HCT116 (cell line): Measurements from ENCODE around the gene TCP1. TPM values are rescaled to one million over a fixed set of nuclear protein-coding genes. Genes with fewer than 3 reads are reported as not detected.

Experiments used
- ATAC-seq: fragments of 200-7000 bp; cut with Tn5 transposase; 2 replicates; pipeline ENCODE4 v1.9.1; 2020; ENCODE audit warnings: mild to moderate bottlenecking, moderate library complexity
- BruUV-seq: library from RNA; stranded (reverse); fragments of 400-500 nt; replicated peaks from 2 replicates; lab custom pipeline; 2021; lab: Mats Ljungman, UMichigan
- CTCF ChIA-PET: fragments of 300-600 bp; sonication (Branson Sonifier 250); formaldehyde crosslinking; loops from one replicate; lab custom pipeline; 2021; ENCODE audit warnings: antibody characterized with exemption; lab: Charles Lee
- POLR2A ChIA-PET: fragments of 300-600, 350-600 bp; sonication (Branson Sonifier 250); formaldehyde crosslinking; loops from one replicate; lab custom pipeline; 2021; ENCODE audit warnings: antibody characterized with exemption; lab: Charles Lee
- RAD21 ChIA-PET, 2 experiments: fragments of 300-600 bp; sonication (Branson Sonifier 250); formaldehyde crosslinking; loops; one replicate each; lab custom pipeline; 2023; ENCODE audit warnings: low total read pairs in 2 of 2; ENCODE audit not compliant: uncharacterized antibody in 2 of 2, unreplicated experiment in 2 of 2, low non-redundant PET in 1 of 2; lab: Charles Lee
- DNase-seq: peaks from one replicate; pipeline ENCODE4 v3.0.0-alpha.2; 2010; ENCODE audit warnings: low read depth, low spot score
- H2AFZ ChIP-seq: fragments of 200-600 bp; shearing (Covaris generic), sonication (generic); 2 replicates; pipeline ENCODE4 v1.6.1; 2017; ENCODE audit warnings: low read depth, mixed run types, mixed read lengths, antibody characterized with exemption, low read length; ENCODE audit not compliant: poor library complexity, severe bottlenecking
- H3K27ac ChIP-seq: 2 replicates; pipeline ENCODE4 v1.5.1; 2012; ENCODE audit warnings: low read depth, low read length
- H3K27me3 ChIP-seq: fragments of 200-600 bp; sonication (generic); 2 replicates; pipeline ENCODE4 v1.6.1; 2016; ENCODE audit warnings: mixed run types, low read length, mixed read lengths; ENCODE audit not compliant: insufficient read depth
- H3K36me3 ChIP-seq, 2 experiments: fragments of 200-500 bp in 1 of 2; fragments of 200-600 bp in 1 of 2; sonication (Bioruptor generic) in 1 of 2; sonication (generic) in 1 of 2; 2 replicates each; pipeline versions ENCODE4 v1.5.1 to v1.6.1; 2014 to 2016; ENCODE audit warnings: low read length in 2 of 2, inconsistent platforms in 1 of 2, mixed read lengths in 1 of 2, mixed run types in 1 of 2; ENCODE audit not compliant: insufficient read depth in 2 of 2, control insufficient read depth in 1 of 2
- H3K4me1 ChIP-seq, 2 experiments: fragments of 200-600 bp in 1 of 2; sonication (generic) in 1 of 2; 2 replicates each; pipeline versions ENCODE4 v1.5.1 to v1.6.1; 2012 to 2017; ENCODE audit warnings: low read length in 2 of 2, inconsistent platforms in 1 of 2, mild to moderate bottlenecking in 1 of 2, mixed read lengths in 1 of 2, mixed run types in 1 of 2, moderate library complexity in 1 of 2; ENCODE audit not compliant: insufficient read depth in 2 of 2, control insufficient read depth in 1 of 2
- H3K4me2 ChIP-seq: fragments of 200-600 bp; sonication (generic); 2 replicates; pipeline ENCODE4 v1.6.1; 2017; ENCODE audit warnings: mixed run types, low read length, mixed read lengths
- H3K4me3 ChIP-seq, 2 experiments: fragments of 200-600 bp in 1 of 2; sonication (generic) in 1 of 2; replicated peaks in 1 of 2; 2 replicates each; pipeline ENCODE4 v1.5.1; 2011 to 2016; ENCODE audit warnings: low read length in 2 of 2, control low read depth in 1 of 2, low read depth in 1 of 2, mild to moderate bottlenecking in 1 of 2, mixed read lengths in 1 of 2, mixed run types in 1 of 2
- H3K79me2 ChIP-seq: fragments of 200-600 bp; sonication (generic); 2 replicates; pipeline ENCODE4 v1.6.1; 2017; ENCODE audit warnings: mild to moderate bottlenecking, mixed run types, low read length, moderate library complexity, mixed read lengths; ENCODE audit not compliant: insufficient read depth
- H3K9ac ChIP-seq: fragments of 200-600 bp; sonication (generic); 2 replicates; pipeline ENCODE4 v1.6.1; 2016; ENCODE audit warnings: low read length, mixed read lengths
- H3K9me2 ChIP-seq: fragments of 200-600 bp; sonication (generic), shearing (Covaris generic); 2 replicates; pipeline ENCODE4 v1.6.1; 2017; ENCODE audit warnings: mixed run types, mild to moderate bottlenecking, moderate library complexity; ENCODE audit not compliant: insufficient read depth
- H3K9me3 ChIP-seq, 2 experiments: fragments of 200-500 bp in 1 of 2; fragments of 200-600 bp in 1 of 2; sonication (Bioruptor generic) in 1 of 2; sonication (generic) in 1 of 2; 2 replicates each; pipeline ENCODE4 v1.6.1; 2014 to 2017; ENCODE audit warnings: low read length in 2 of 2, mixed read lengths in 2 of 2, inconsistent platforms in 1 of 2, low read depth in 1 of 2, mild to moderate bottlenecking in 1 of 2, mixed run types in 1 of 2, moderate library complexity in 1 of 2; ENCODE audit not compliant: control insufficient read depth in 1 of 2, insufficient read depth in 1 of 2
- H4K20me1 ChIP-seq: fragments of 200-600 bp; sonication (generic), shearing (Covaris generic); 2 replicates; pipeline ENCODE4 v1.6.1; 2017; ENCODE audit warnings: mixed run types, mild to moderate bottlenecking, moderate library complexity; ENCODE audit not compliant: insufficient read depth
- EZH2 ChIP-seq: fragments of 200-600 bp; sonication (generic); IDR thresholded peaks from 2 replicates; pipeline ENCODE4 v1.6.1; 2017; ENCODE audit warnings: antibody characterized with exemption, mixed run types
- EZH2phosphoT487 ChIP-seq: fragments of 200-600 bp; IDR thresholded peaks from 2 replicates; pipeline ENCODE4 v1.6.1; 2018; ENCODE audit warnings: antibody characterized with exemption, borderline replicate concordance
- FOSL1 ChIP-seq: IDR thresholded peaks from 2 replicates; pipeline ENCODE4 v1.6.1; 2012; ENCODE audit warnings: low read depth
- JUND ChIP-seq: IDR thresholded peaks from 2 replicates; pipeline ENCODE4 v1.6.1; 2012
- POLR2A ChIP-seq: IDR thresholded peaks from 2 replicates; pipeline ENCODE4 v1.7.0; 2011; ENCODE audit warnings: borderline replicate concordance; ENCODE audit not compliant: insufficient read depth, insufficient read length; ENCODE audit errors: extremely low read depth
- RAD21 ChIP-seq: IDR thresholded peaks from 2 replicates; pipeline ENCODE4 v1.6.1; 2012; ENCODE audit warnings: low read depth, mild to moderate bottlenecking
- SIN3A ChIP-seq: IDR thresholded peaks from 2 replicates; pipeline ENCODE4 v1.6.1; 2012; ENCODE audit warnings: low read depth
- SP1 ChIP-seq: IDR thresholded peaks from 2 replicates; pipeline ENCODE4 v1.6.1; 2012; ENCODE audit warnings: low read depth
- SRF ChIP-seq: IDR thresholded peaks from 2 replicates; pipeline ENCODE4 v1.6.1; 2012; ENCODE audit warnings: low read depth
- YY1 ChIP-seq: IDR thresholded peaks from 2 replicates; pipeline ENCODE4 v1.6.1; 2011; ENCODE audit warnings: low read length, low read depth, moderate library complexity, mild to moderate bottlenecking; ENCODE audit not compliant: insufficient replicate concordance; ENCODE audit errors: extremely low read depth
- ZBTB33 ChIP-seq: IDR thresholded peaks from 2 replicates; pipeline ENCODE4 v1.6.1; 2011; ENCODE audit warnings: mild to moderate bottlenecking, low read length, moderate library complexity; ENCODE audit not compliant: insufficient replicate concordance; ENCODE audit errors: extremely low read depth
- ZFX ChIP-seq: fragments of 450-650 bp; IDR thresholded peaks from 2 replicates; pipeline ENCODE4 v1.6.1; 2017
- ZNF274 ChIP-seq: fragments of 200-500 bp; sonication (Bioruptor generic); IDR thresholded peaks from 2 replicates; pipeline ENCODE4 v1.6.1; 2014; ENCODE audit warnings: mild to moderate bottlenecking, low read depth, low read length, inconsistent platforms
- intact Hi-C: fragments of 100-400 bp; cut with micrococcal nuclease; formaldehyde crosslinking; loops from 2 replicates; pipeline ENCODE4 v1.10.0; 2022
- total RNA-seq: library from RNA; stranded (reverse); gene quantifications from one replicate; pipeline ENCODE4 v1.2.1, GENCODE V29; 2021; ENCODE audit not compliant: unreplicated experiment
- TF ChIP-seq, protein P1 (sequence below): IDR thresholded peaks from 2 replicates; pipeline ENCODE4 v1.6.1; 2012
- TF ChIP-seq, protein P2 (sequence below): IDR thresholded peaks from 2 replicates; pipeline ENCODE4 v1.6.1; 2012
- TF ChIP-seq, protein P3 (sequence below): IDR thresholded peaks from 2 replicates; pipeline ENCODE4 v1.6.1; 2012; ENCODE audit warnings: low read depth

The TCP1 gene
- total RNA-seq, 1 experiment from 2014 or later, result 447 TPM

- TF ChIP-seq YY1 (no peak), FOSL1 (no peak), JUND (no peak), ZFX (no peak), SP1 (no peak), EZH2phosphoT487 (no peak)
- TF ChIP-seq, protein P1, sequence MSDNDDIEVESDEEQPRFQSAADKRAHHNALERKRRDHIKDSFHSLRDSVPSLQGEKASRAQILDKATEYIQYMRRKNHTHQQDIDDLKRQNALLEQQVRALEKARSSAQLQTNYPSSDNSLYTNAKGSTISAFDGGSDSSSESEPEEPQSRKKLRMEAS, result no peak
- TF ChIP-seq, protein P2, sequence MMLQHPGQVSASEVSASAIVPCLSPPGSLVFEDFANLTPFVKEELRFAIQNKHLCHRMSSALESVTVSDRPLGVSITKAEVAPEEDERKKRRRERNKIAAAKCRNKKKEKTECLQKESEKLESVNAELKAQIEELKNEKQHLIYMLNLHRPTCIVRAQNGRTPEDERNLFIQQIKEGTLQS, result no peak
Measured at GRCh38 chr6:159788276-159788675, 1.1 kb downstream of the TCP1 start (continued).

DNA sequence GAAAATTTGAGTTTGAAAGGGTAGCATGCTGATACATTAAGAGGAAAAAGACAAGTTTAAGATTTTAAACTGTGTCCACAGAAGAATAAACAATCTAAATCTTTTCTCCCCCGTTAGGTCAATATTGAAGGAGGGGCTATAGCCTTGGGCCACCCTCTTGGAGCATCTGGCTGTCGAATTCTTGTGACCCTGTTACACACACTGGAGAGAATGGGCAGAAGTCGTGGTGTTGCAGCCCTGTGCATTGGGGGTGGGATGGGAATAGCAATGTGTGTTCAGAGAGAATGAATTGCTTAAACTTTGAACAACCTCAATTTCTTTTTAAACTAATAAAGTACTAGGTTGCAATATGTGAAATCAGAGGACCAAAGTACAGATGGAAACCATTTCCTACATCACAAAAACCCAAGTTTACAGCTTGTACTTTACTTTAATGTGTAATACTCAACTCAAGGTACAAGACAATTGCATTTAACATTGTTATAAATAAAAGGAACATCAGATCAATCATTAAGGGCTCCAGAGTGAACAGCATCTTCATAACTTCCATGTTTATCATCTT is 10.8 kb downstream of the TCP1 start:
- no peak overlapping the region for H2AFZ ChIP-seq
- intact Hi-C loops, result no loop called here
- no peaks in the 10 kb centered on the region for H3K9me3 ChIP-seq
- TF ChIP-seq, protein P3, sequence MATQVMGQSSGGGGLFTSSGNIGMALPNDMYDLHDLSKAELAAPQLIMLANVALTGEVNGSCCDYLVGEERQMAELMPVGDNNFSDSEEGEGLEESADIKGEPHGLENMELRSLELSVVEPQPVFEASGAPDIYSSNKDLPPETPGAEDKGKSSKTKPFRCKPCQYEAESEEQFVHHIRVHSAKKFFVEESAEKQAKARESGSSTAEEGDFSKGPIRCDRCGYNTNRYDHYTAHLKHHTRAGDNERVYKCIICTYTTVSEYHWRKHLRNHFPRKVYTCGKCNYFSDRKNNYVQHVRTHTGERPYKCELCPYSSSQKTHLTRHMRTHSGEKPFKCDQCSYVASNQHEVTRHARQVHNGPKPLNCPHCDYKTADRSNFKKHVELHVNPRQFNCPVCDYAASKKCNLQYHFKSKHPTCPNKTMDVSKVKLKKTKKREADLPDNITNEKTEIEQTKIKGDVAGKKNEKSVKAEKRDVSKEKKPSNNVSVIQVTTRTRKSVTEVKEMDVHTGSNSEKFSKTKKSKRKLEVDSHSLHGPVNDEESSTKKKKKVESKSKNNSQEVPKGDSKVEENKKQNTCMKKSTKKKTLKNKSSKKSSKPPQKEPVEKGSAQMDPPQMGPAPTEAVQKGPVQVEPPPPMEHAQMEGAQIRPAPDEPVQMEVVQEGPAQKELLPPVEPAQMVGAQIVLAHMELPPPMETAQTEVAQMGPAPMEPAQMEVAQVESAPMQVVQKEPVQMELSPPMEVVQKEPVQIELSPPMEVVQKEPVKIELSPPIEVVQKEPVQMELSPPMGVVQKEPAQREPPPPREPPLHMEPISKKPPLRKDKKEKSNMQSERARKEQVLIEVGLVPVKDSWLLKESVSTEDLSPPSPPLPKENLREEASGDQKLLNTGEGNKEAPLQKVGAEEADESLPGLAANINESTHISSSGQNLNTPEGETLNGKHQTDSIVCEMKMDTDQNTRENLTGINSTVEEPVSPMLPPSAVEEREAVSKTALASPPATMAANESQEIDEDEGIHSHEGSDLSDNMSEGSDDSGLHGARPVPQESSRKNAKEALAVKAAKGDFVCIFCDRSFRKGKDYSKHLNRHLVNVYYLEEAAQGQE, result no peak
- TF ChIP-seq SRF, result no peak
- TF ChIP-seq RAD21, result no peak
- TF ChIP-seq ZFX, result no peak
- TF ChIP-seq ZNF274, result no peak
- TF ChIP-seq ZBTB33, result no peak
- TF ChIP-seq YY1, result no peak
- TF ChIP-seq POLR2A, result no peak
- no peak for TF ChIP-seq SIN3A
- no peak for TF ChIP-seq EZH2
- TF ChIP-seq, all 23 proteins: peak for 0
- RAD21 ChIA-PET, result no interaction called here
- CTCF ChIA-PET, result no interaction called here
- H3K9me2 ChIP-seq, result no peaks in the 10 kb centered on the region
- H3K79me2 ChIP-seq, result peaks cover 45% of the 10 kb centered on the region
- no peaks in the 10 kb centered on the region for H3K27me3 ChIP-seq
- DNase-seq (no peak), ATAC-seq (no peak)
- H4K20me1 ChIP-seq, result peaks cover 38% of the 10 kb centered on the region; the same call in 1 of the 2 replicates
- H3K4me3 ChIP-seq, result no peak overlapping the region
- no peak overlapping the region for H3K27ac ChIP-seq
- H3K4me2 ChIP-seq, result no peak overlapping the region
- no TSS peak for BruUV-seq
- H3K9ac ChIP-seq, result no peak overlapping the region
- H3K4me1 ChIP-seq, result peaks cover 0 to 11% of the 10 kb centered on the region in 2 experiments; a peak in 2 of 4 replicates
- POLR2A ChIA-PET, result no interaction called here
- peaks cover 49 to 63% of the 10 kb centered on the region in 2 experiments for H3K36me3 ChIP-seq
